ENCODE data around the gene DVL1. TPM values are rescaled to one million over a fixed set of nuclear protein-coding genes. Genes with fewer than 3 reads are reported as not detected.

The DVL1 gene
- total RNA-seq, 5 donors from 2014 or later (not counting 1 experiment from before 2014, with no cell fraction given), result 43.6 to 70.4 (median 64.9) TPM

- CTCF ChIA-PET, result no interaction called here
- 89% methylated on average over 29 of the region's 31 CpGs for WGBS (ENCODE audit: insufficient coverage)
- no peak overlapping the region for H3K4me3 Mint-ChIP-seq
- no peaks in the 10 kb centered on the region for H3K4me1 ChIP-seq (ENCODE audit: control insufficient read depth in 1 of 2, extremely low read depth in 1 of 2, insufficient read depth in 2 of 2, low read length in 2 of 2)
- POLR2A ChIA-PET, result no interaction called here
- no peaks in the 10 kb centered on the region for H3K4me1 Mint-ChIP-seq
- DNase-seq (no peak), ATAC-seq (replicated peaks in 1 of 4) (no peak)
- no peaks in the 10 kb centered on the region for H3K36me3 Mint-ChIP-seq
- no peaks in the 10 kb centered on the region for H3K9me3 ChIP-seq
- no peak overlapping the region for H3K27ac Mint-ChIP-seq
- no peaks in the 10 kb centered on the region for H3K27me3 ChIP-seq (replicated peaks in 1 of 2; ENCODE audit: control insufficient read depth in 2 of 2, extremely low read depth in 1 of 2, insufficient read depth in 2 of 2, low read length in 1 of 2)
- H3K27me3 Mint-ChIP-seq, result no peaks in the 10 kb centered on the region
- no peak overlapping the region for H3K27ac ChIP-seq (ENCODE audit: low read length)
- no peaks in the 10 kb centered on the region for H3K9me3 Mint-ChIP-seq
- H3K4me3 ChIP-seq (ENCODE audit: control insufficient read depth in 1 of 2, extremely low read depth in 1 of 2, low read length in 1 of 2), result no peak overlapping the region
- peaks cover under 1 to 3% of the 10 kb centered on the region in 2 donors for H3K36me3 ChIP-seq (ENCODE audit: control insufficient read depth in 2 of 2, extremely low read depth in 1 of 2, insufficient read depth in 1 of 2, low read length in 1 of 2)
Observed at GRCh38 chr1:1297802-1298424, 51.3 kb downstream of the DVL1 start.

GRCh38 chr1:1296070-1297061 lies 52.9 kb downstream of the DVL1 start:
- DNase-seq (no peak), ATAC-seq (replicated peaks in 1 of 4) (no peak)
- Histone ChIP-seq H3K9me3 (no peaks in the 10 kb centered on the region), H3K4me3 (ENCODE audit: control insufficient read depth in 1 of 2, extremely low read depth in 1 of 2, low read length in 1 of 2) (no peak overlapping the region), H3K36me3 (ENCODE audit: control insufficient read depth in 2 of 2, extremely low read depth in 1 of 2, insufficient read depth in 1 of 2, low read length in 1 of 2) (peaks cover 0 to 3% of the 10 kb centered on the region in 2 donors), H3K27me3 (replicated peaks in 1 of 2; ENCODE audit: control insufficient read depth in 2 of 2, extremely low read depth in 1 of 2, insufficient read depth in 2 of 2, low read length in 1 of 2) (peaks cover 0 to 4% of the 10 kb centered on the region in 2 experiments), H3K4me1 (ENCODE audit: control insufficient read depth in 1 of 2, extremely low read depth in 1 of 2, insufficient read depth in 2 of 2, low read length in 2 of 2) (peaks cover 0 to 8% of the 10 kb centered on the region in 2 experiments), H3K27ac (ENCODE audit: low read length) (no peak overlapping the region)
- 96% methylated on average over 36 of the region's 62 CpGs for WGBS (ENCODE audit: insufficient coverage)
- no peak overlapping the region for H3K4me3 Mint-ChIP-seq
- peaks cover 0 to 4% (median 3%) of the 10 kb centered on the region in 3 donors for H3K4me1 Mint-ChIP-seq
- H3K27ac Mint-ChIP-seq, result no peak overlapping the region
- H3K9me3 Mint-ChIP-seq, result no peaks in the 10 kb centered on the region
- CTCF ChIA-PET, result no interaction called here
- no peaks in the 10 kb centered on the region for H3K36me3 Mint-ChIP-seq
- POLR2A ChIA-PET, result no interaction called here
- H3K27me3 Mint-ChIP-seq, result no peaks in the 10 kb centered on the region

GRCh38 chr1:1295154-1295923 lies 53.9 kb downstream of the DVL1 start:
- H3K9me3 ChIP-seq, result no peaks in the 10 kb centered on the region
- ChIA-PET POLR2A (no interaction called here), CTCF (no interaction called here)
- ATAC-seq (replicated peaks in 1 of 4), result no peak
- H3K27ac ChIP-seq (ENCODE audit: low read length), result no peak overlapping the region
- Mint-ChIP-seq H3K27me3 (no peaks in the 10 kb centered on the region), H3K27ac (no peak overlapping the region), H3K4me1 (peaks cover under 1 to 4% (median 3%) of the 10 kb centered on the region in 3 donors), H3K36me3 (no peaks in the 10 kb centered on the region), H3K4me3 (no peak overlapping the region), H3K9me3 (no peaks in the 10 kb centered on the region)
- H3K36me3 ChIP-seq (ENCODE audit: control insufficient read depth in 2 of 2, extremely low read depth in 1 of 2, insufficient read depth in 1 of 2, low read length in 1 of 2), result peaks cover 0 to 3% of the 10 kb centered on the region in 2 donors
- H3K27me3 ChIP-seq (replicated peaks in 1 of 2; ENCODE audit: control insufficient read depth in 2 of 2, extremely low read depth in 1 of 2, insufficient read depth in 2 of 2, low read length in 1 of 2), result peaks cover 0 to 8% of the 10 kb centered on the region in 2 experiments
- WGBS (ENCODE audit: insufficient coverage), result 96% methylated on average over 35 of the region's 35 CpGs
- peaks cover 0 to 11% of the 10 kb centered on the region in 2 experiments for H3K4me1 ChIP-seq (ENCODE audit: control insufficient read depth in 1 of 2, extremely low read depth in 1 of 2, insufficient read depth in 2 of 2, low read length in 2 of 2)
- no peak for DNase-seq
- no peak overlapping the region for H3K4me3 ChIP-seq (ENCODE audit: control insufficient read depth in 1 of 2, extremely low read depth in 1 of 2, low read length in 1 of 2)

- Mint-ChIP-seq H3K4me1 (peaks cover 3 to 5% (median 4%) of the 10 kb centered on the region in 3 donors), H3K27ac (no peak overlapping the region), H3K4me3 (no peak overlapping the region), H3K36me3 (no peaks in the 10 kb centered on the region), H3K9me3 (no peaks in the 10 kb centered on the region), H3K27me3 (peaks cover 0 to 3% of the 10 kb centered on the region in 2 donors)
- ATAC-seq (replicated peaks in 1 of 4) (no peak), DNase-seq (no peak)
- 96% methylated on average over 46 of the region's 58 CpGs for WGBS (ENCODE audit: insufficient coverage)
- CTCF ChIA-PET, result no interaction called here
- no peak overlapping the region for H3K4me3 ChIP-seq (ENCODE audit: control insufficient read depth in 1 of 2, extremely low read depth in 1 of 2, low read length in 1 of 2)
- POLR2A ChIA-PET, result no interaction called here
- peaks cover 0 to 14% of the 10 kb centered on the region in 2 experiments for H3K4me1 ChIP-seq (ENCODE audit: control insufficient read depth in 1 of 2, extremely low read depth in 1 of 2, insufficient read depth in 2 of 2, low read length in 2 of 2)
- no peaks in the 10 kb centered on the region for H3K9me3 ChIP-seq
- H3K36me3 ChIP-seq (ENCODE audit: control insufficient read depth in 2 of 2, extremely low read depth in 1 of 2, insufficient read depth in 1 of 2, low read length in 1 of 2), result peaks cover 0 to 3% of the 10 kb centered on the region in 2 donors
- peaks cover 0 to 11% of the 10 kb centered on the region in 2 experiments for H3K27me3 ChIP-seq (replicated peaks in 1 of 2; ENCODE audit: control insufficient read depth in 2 of 2, extremely low read depth in 1 of 2, insufficient read depth in 2 of 2, low read length in 1 of 2)
- H3K27ac ChIP-seq (ENCODE audit: low read length), result no peak overlapping the region
Observed at GRCh38 chr1:1294250-1294890, 54.8 kb downstream of the DVL1 start.

- WGBS (ENCODE audit: insufficient coverage), result 94% methylated on average over 93 of the region's 94 CpGs
- peaks cover 3 to 5% (median 4%) of the 10 kb centered on the region in 3 donors for H3K4me1 Mint-ChIP-seq
- H3K36me3 ChIP-seq (ENCODE audit: control insufficient read depth in 2 of 2, extremely low read depth in 1 of 2, insufficient read depth in 1 of 2, low read length in 1 of 2), result peaks cover 0 to 3% of the 10 kb centered on the region in 2 donors
Observed at GRCh38 chr1:1293263-1294249, 55.7 kb downstream of the DVL1 start.

More at GRCh38 chr1:1293263-1294249, 55.7 kb downstream of the DVL1 start:
- Histone ChIP-seq H3K27me3 (replicated peaks in 1 of 2; ENCODE audit: control insufficient read depth in 2 of 2, extremely low read depth in 1 of 2, insufficient read depth in 2 of 2, low read length in 1 of 2) (peaks cover 0 to 11% of the 10 kb centered on the region in 2 experiments), H3K27ac (ENCODE audit: low read length) (no peak overlapping the region), H3K4me1 (ENCODE audit: control insufficient read depth in 1 of 2, extremely low read depth in 1 of 2, insufficient read depth in 2 of 2, low read length in 2 of 2) (peaks cover 0 to 14% of the 10 kb centered on the region in 2 experiments), H3K9me3 (no peaks in the 10 kb centered on the region), H3K4me3 (ENCODE audit: control insufficient read depth in 1 of 2, extremely low read depth in 1 of 2, low read length in 1 of 2) (no peak overlapping the region)
- Mint-ChIP-seq H3K27me3 (peaks cover 0 to 3% of the 10 kb centered on the region in 2 donors), H3K36me3 (no peaks in the 10 kb centered on the region), H3K27ac (no peak overlapping the region), H3K4me3 (no peak overlapping the region), H3K9me3 (no peaks in the 10 kb centered on the region)
- CTCF ChIA-PET, result no interaction called here
- ATAC-seq (replicated peaks in 1 of 4), result no peak
- DNase-seq, result no peak
- POLR2A ChIA-PET, result interaction anchor here in 1 of 2 donors (0.5 kb wide), 1 partner anchor 15 kb away, joined by 4 read pairs; no protein-coding TSS in a partner anchor

Data from T-cell (primary cell).